ENCODE measurements around the gene FOXO6.

The FOXO6 gene

GRCh38 chr1:41368366-41368765, 7.1 kb downstream of the FOXO6 start:
- no peak for DNase-seq

GRCh38 chr1:41368801-41369200, 7.6 kb downstream of the FOXO6 start:
- DNase-seq, result no peak

- DNase-seq, result no peak
Measured at GRCh38 chr1:41369531-41369930, 8.3 kb downstream of the FOXO6 start.

- DNase-seq, result no peak
Measured at GRCh38 chr1:41370225-41370624, 9.0 kb downstream of the FOXO6 start.

DNA sequence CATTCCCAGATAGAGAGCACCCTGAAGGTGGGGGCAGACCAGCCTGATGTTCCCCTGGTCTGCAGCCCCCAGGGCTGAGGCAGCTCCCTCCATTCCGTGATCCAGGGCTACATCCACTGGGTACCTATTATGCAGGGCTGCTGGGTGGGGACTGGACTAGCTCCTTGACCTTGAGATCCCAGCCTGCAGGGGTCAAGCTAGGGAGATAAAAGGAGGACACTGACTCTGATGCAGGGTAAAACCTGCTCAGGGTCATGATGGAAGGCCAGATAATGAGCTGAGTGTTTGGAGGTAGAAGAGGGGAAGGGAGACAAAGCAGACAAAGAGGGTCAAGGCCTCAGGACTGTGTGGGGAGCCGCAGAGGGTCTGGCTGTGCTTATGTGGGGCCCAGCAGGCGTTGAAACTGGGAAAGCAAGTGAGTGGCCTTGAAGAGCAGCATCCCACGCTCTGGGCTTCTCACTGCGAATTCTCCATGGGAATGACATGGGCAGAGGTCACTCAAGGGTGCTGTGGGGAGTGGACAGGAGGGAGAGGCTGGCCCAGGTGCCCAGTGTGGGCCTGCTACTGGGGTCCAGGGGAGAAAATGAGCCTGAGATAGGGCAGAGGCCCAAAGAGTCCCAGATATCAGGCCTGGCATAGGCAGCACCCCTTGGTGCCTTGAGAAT, 9.7 kb downstream of the FOXO6 start:
- DNase-seq, result no peak

DNA sequence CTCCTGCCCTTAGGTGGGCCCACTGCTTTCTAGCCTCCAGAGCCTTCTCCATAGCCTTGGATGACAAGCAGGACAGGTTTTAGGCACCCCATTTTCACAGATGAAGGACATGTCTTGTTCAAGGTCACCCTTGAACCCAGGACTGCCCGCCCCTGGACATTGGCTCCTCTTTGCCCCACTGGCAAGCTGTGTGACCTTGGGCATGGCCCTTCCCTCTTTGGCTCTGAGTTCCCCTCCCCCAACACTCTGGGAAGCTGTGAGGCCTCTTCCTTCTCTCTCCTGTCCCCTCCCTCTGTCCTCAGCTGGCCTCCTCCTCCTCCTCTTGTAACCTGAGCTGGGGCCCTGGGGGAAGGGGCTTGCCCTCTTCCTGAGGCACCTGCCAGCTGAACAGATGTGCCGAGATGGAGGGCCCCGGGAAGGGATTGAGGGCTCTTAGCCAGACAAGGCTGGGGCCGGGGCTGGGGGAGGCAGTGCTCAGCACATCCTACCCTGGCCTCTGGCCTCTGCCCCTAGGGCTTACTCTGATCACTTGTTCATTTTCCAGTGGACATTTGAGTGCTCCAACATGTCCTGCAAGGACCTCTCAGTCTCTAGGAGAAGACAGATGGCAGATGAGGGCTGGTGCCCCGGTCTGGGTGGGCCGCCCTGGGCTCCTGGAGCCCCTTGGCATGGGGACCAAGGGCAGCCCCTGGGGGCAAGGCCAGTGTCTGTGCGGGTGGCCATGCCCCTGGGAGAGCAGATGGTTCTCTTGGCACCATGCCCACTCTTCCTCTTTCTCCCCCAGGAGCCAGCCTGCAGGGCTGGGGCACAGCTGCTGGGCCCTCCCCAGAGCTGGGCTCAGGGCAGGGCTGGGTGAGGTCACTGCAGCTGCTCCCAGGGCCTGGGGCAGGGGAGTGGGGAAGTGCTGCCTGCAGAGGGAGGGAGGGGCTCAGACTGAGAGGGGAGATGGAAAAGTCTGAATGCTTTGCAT, 10.7 kb downstream of the FOXO6 start:
- no peak for DNase-seq

GRCh38 chr1:41372600-41372993, 11.4 kb downstream of the FOXO6 start:
- DNase-seq, result no peak

- DNase-seq, result no peak
Measured at GRCh38 chr1:41373373-41373772, 12.1 kb downstream of the FOXO6 start.

DNA sequence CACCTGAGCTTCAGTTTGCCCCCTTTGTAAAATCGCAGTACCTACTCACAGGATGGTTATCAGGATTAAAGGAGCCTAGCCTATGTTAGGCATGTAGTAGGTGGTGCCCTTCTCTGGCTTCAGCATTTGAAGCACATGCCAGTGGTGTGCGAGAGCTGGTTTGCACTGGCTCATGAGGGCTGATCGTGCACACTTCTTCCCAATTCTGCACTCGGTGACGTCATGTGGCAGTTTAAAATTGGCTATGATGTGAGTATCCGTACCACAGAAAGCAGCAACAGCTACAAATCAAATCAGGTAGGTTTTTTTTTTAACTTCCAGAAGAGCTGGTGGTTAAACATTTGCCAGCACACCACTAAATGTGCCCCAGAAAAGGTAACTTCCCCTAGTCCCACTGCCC, 13.5 kb downstream of the FOXO6 start:
- DNase-seq, result no peak

DNA sequence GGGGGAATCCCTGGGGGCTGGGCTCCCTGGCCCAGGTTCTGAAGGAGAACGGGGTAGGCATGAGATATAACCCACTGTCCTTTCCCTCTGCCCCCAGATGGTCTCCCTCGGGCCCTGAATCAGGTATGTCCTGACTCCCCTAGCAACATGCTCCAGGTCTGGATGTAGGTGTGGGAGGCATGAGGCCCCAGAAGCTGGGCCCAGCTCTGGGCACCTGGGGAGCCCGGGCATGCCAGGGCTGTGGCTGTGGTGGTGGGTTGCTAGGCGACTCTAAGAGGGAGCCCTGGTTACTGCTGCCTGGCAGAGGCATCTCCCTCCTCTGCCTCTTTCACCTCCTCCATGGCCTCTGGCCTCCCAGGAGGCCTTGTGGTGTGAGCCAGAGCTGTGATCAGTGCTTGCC, 16.2 kb downstream of the FOXO6 start:
- no peak for DNase-seq

DNA sequence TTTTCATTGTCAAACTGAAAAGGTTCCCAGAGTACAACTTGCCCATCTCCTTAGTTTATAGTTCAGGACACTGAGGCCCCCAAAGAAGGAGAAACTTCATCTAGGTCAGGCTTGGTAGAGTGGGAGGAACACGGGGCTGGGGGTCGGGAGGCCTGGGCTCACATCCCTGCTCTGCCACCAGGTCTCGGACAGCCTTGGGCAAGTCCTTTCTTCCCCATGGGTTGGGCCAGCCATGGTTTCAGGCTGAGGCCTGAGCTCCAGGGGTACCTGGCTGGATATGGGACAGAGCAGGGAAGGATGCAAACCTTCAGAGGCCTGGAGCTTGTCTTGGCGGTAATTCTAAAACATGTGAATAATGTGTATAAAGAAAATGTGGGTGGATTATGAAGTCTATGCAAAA, 17.0 kb downstream of the FOXO6 start:
- DNase-seq, result no peak

GRCh38 chr1:41378999-41379737, 17.9 kb downstream of the FOXO6 start:
- DNase-seq, result no peak

- DNase-seq, result no peak
Measured at GRCh38 chr1:41379738-41380130, 18.5 kb downstream of the FOXO6 start.

GRCh38 chr1:41380195-41380594, 19.0 kb downstream of the FOXO6 start:
- DNase-seq, result no peak

- no peak for DNase-seq
Measured at GRCh38 chr1:41380979-41381691, 19.9 kb downstream of the FOXO6 start.

GRCh38 chr1:41381692-41382479, 20.7 kb downstream of the FOXO6 start:
- DNase-seq, result no peak

GRCh38 chr1:41382480-41383090, 21.4 kb downstream of the FOXO6 start:
- no peak for DNase-seq

GRCh38 chr1:41383094-41383852, 22.0 kb downstream of the FOXO6 start:
- peak; percentile 29 for DNase-seq

DNA sequence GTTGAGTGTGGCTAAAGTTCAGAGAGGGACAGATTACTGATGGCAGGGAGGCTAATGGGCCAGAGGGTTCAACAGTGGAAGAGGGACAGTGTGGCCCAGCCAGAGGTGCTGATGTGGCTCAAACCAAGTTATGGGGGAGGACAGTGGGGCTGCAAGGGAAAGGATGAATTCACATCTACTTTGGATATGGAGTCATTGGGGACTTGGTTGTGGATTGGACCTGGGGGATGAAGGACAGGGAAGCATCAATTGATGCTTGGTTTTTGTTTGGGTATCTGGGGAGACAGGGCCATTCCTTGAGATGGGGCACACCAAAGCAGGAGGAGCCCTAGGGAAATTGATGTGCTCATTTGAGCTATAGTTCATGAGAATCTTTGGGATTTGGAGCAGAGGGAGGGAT, 23.3 kb downstream of the FOXO6 start:
- DNase-seq, result no peak

GRCh38 chr1:41385398-41386195, 24.4 kb downstream of the FOXO6 start:
- DNase-seq, result no peak
